IMR-90 (cell line): ENCODE measurements around the gene RFX1.

ENCODE experiments used
- BHLHE40 ChIP-seq: fragments of 150-350 bp; IDR thresholded peaks from 2 replicates; pipeline ENCODE4 v1.6.1; 2016; ENCODE audit warnings: mild to moderate bottlenecking, low read depth, low read length
- CHD1 ChIP-seq: IDR thresholded peaks from 2 replicates; pipeline ENCODE4 v1.6.1; 2012; ENCODE audit warnings: low read depth, low read length, improper control_type of control experiment
- CTCF ChIP-seq: conservative IDR thresholded peaks from 2 replicates; pipeline ENCODE4 v1.5.1; 2012; ENCODE audit warnings: mild to moderate bottlenecking, low read depth, low read length, improper control_type of control experiment
- MAFK ChIP-seq: IDR thresholded peaks from 2 replicates; pipeline ENCODE4 v1.6.1; 2012; ENCODE audit warnings: low read depth, low read length, improper control_type of control experiment
- MAZ ChIP-seq: IDR thresholded peaks from 2 replicates; pipeline ENCODE4 v1.6.1; 2012; ENCODE audit warnings: low read depth, mild to moderate bottlenecking, low read length, improper control_type of control experiment, moderate library complexity, borderline replicate concordance
- MXI1 ChIP-seq: IDR thresholded peaks from 2 replicates; pipeline ENCODE4 v1.6.1; 2012; ENCODE audit warnings: low read depth, mild to moderate bottlenecking, low read length, moderate library complexity, borderline replicate concordance
- POLR2A ChIP-seq: IDR thresholded peaks from 2 replicates; pipeline ENCODE4 v1.6.1; 2012; ENCODE audit warnings: mild to moderate bottlenecking, low read depth, low read length
- RCOR1 ChIP-seq: IDR thresholded peaks from 2 replicates; pipeline ENCODE4 v1.6.1; 2012; ENCODE audit warnings: mild to moderate bottlenecking, low read length, improper control_type of control experiment; ENCODE audit not compliant: insufficient replicate concordance
- SMC3 ChIP-seq: fragments of 150-350 bp; IDR thresholded peaks from 2 replicates; pipeline ENCODE4 v1.6.1; 2016; ENCODE audit warnings: low read depth, mild to moderate bottlenecking, antibody characterized with exemption, low read length, moderate library complexity
- USF2 ChIP-seq: fragments of 150-350 bp; IDR thresholded peaks from 2 replicates; pipeline ENCODE4 v1.6.1; 2017; ENCODE audit warnings: mild to moderate bottlenecking, antibody characterized with exemption, low read length, low read depth

GRCh38 chr19:13951799-13952153, 54.3 kb downstream of the RFX1 start:
- TF ChIP-seq POLR2A (no peak; the same call in 1 of the 2 replicates), CTCF (no peak), RCOR1 (no peak), SMC3 (no peak), CHD1 (no peak), MXI1 (no peak), BHLHE40 (no peak), MAFK (no peak), MAZ (no peak), USF2 (no peak)
